ENCODE results near the gene CLEC10A.

- TF ChIP-seq CTCF (IDR thresholded peaks at IDR 0.05) (no peak), POLR2A (IDR thresholded peaks at IDR 0.05) (no peak)
These were observed 38.2 kb downstream of the CLEC10A start for GRCh38 chr17:7041607-7042500.
